Immature natural killer cell (primary cell): ENCODE measurements around the gene ZNF93. TPM values are rescaled to one million over a fixed set of nuclear protein-coding genes. Genes with fewer than 3 reads are reported as not detected.
"Not testable (repeated sequence)": the region's sequence is repeated elsewhere in the genome, so short reads cannot be mapped to it uniquely, and the experiment has no call there.

Experiments
- DNase-seq, 3 donors: peaks; one replicate each; pipeline ENCODE4 v3.0.0; 2022; ENCODE audit warnings: mixed read lengths in 1 of 3
- H3K27ac Mint-ChIP-seq, 6 donors: one replicate each; pipeline ENCODE4 v1.8.0; 2020; ENCODE audit warnings: mixed read lengths in 6 of 6, mild to moderate bottlenecking in 5 of 6, inconsistent platforms in 4 of 6, moderate library complexity in 3 of 6
- H3K27me3 Mint-ChIP-seq, 3 donors: one replicate each; pipeline ENCODE4 v1.8.0; 2020 to 2021; ENCODE audit warnings: low read depth in 3 of 3, mild to moderate bottlenecking in 3 of 3, mixed read lengths in 3 of 3, moderate library complexity in 3 of 3, inconsistent platforms in 1 of 3
- H3K36me3 Mint-ChIP-seq, 3 donors: one replicate each; pipeline ENCODE4 v1.8.0; 2020; ENCODE audit warnings: mixed read lengths in 3 of 3, inconsistent platforms in 2 of 3, mild to moderate bottlenecking in 2 of 3
- H3K4me1 Mint-ChIP-seq, 2 donors: one replicate each; pipeline ENCODE4 v1.8.0; 2020; ENCODE audit warnings: inconsistent platforms in 2 of 2, mild to moderate bottlenecking in 2 of 2, mixed read lengths in 2 of 2, moderate library complexity in 1 of 2
- H3K4me3 Mint-ChIP-seq, 5 donors: one replicate each; pipeline ENCODE4 v1.8.0; 2020; ENCODE audit warnings: mild to moderate bottlenecking in 5 of 5, mixed read lengths in 5 of 5, inconsistent platforms in 3 of 5, moderate library complexity in 3 of 5
- H3K9me3 Mint-ChIP-seq, 6 donors: one replicate each; pipeline ENCODE4 v1.8.0; 2020; ENCODE audit warnings: mild to moderate bottlenecking in 6 of 6, mixed read lengths in 6 of 6, inconsistent platforms in 4 of 6, moderate library complexity in 3 of 6
- polyA plus RNA-seq, 3 donors: library from polyadenylated mRNA; unstranded; fragments of 300-500 nt; fragmentation: Illumina TruSeq; gene quantifications; one replicate each; pipeline ENCODE4 v1.2.3, GENCODE V29; 2021

Gene ZNF93
- polyA plus RNA-seq, 3 donors from 2014 or later: 2.8 to 5.3 (median 4.8) TPM

GRCh38 chr19:19955208-19955607 is 54.5 kb downstream of the ZNF93 start:
- H3K4me3 Mint-ChIP-seq: no peak overlapping the region
- no peaks in the 10 kb centered on the region for H3K9me3 Mint-ChIP-seq
- H3K27me3 Mint-ChIP-seq: peaks cover 0 to 3% (median 0%) of the 10 kb centered on the region in 3 donors
- DNase-seq: no peak
- H3K4me1 Mint-ChIP-seq: peaks cover 2 to 10% of the 10 kb centered on the region in 2 donors
- H3K36me3 Mint-ChIP-seq: no peaks in the 10 kb centered on the region
- H3K27ac Mint-ChIP-seq: no peak overlapping the region

GRCh38 chr19:19956434-19957075 is 55.8 kb downstream of the ZNF93 start:
- Mint-ChIP-seq H3K9me3 (no peaks in the 10 kb centered on the region), H3K36me3 (no peaks in the 10 kb centered on the region), H3K4me3 (no peak overlapping the region), H3K27me3 (peaks cover 0 to 3% (median 0%) of the 10 kb centered on the region in 3 donors), H3K4me1 (peaks cover 2 to 10% of the 10 kb centered on the region in 2 donors), H3K27ac (no peak overlapping the region)
- no peak for DNase-seq

- not testable (repeated sequence) for H3K4me3 Mint-ChIP-seq, DNase-seq, H3K27me3 Mint-ChIP-seq, H3K27ac Mint-ChIP-seq, H3K9me3 Mint-ChIP-seq, H3K4me1 Mint-ChIP-seq, H3K36me3 Mint-ChIP-seq
Observed at GRCh38 chr19:19957766-19958165, 57.0 kb downstream of the ZNF93 start.

GRCh38 chr19:19959151-19959799 is 58.5 kb downstream of the ZNF93 start:
- H3K4me1 Mint-ChIP-seq, H3K36me3 Mint-ChIP-seq, H3K4me3 Mint-ChIP-seq, H3K27ac Mint-ChIP-seq, H3K27me3 Mint-ChIP-seq, H3K9me3 Mint-ChIP-seq: not testable (repeated sequence)
- peak; percentile 45 to 60 (median 53) for DNase-seq

- Mint-ChIP-seq H3K4me3 (no peak overlapping the region), H3K36me3 (peaks cover 0 to 5% (median 4%) of the 10 kb centered on the region in 3 donors), H3K27ac (no peak overlapping the region), H3K9me3 (peaks cover 10 to 31% (median 18%) of the 10 kb centered on the region in 6 donors), H3K4me1 (no peaks in the 10 kb centered on the region), H3K27me3 (peaks cover 3 to 8% (median 5%) of the 10 kb centered on the region in 3 donors)
- no peak for DNase-seq
Observed at GRCh38 chr19:19964416-19964815, 63.7 kb downstream of the ZNF93 start.

- H3K4me3 Mint-ChIP-seq, DNase-seq, H3K27ac Mint-ChIP-seq, H3K4me1 Mint-ChIP-seq, H3K27me3 Mint-ChIP-seq, H3K36me3 Mint-ChIP-seq: not testable (repeated sequence)
- H3K9me3 Mint-ChIP-seq: peaks cover 10 to 32% (median 21%) of the 10 kb centered on the region in 6 donors
Observed at GRCh38 chr19:19966126-19966525, 65.4 kb downstream of the ZNF93 start.

GRCh38 chr19:19966862-19967261 is 66.1 kb downstream of the ZNF93 start:
- DNase-seq: no peak
- Mint-ChIP-seq H3K27me3 (peaks cover 8 to 9% (median 8%) of the 10 kb centered on the region in 3 donors), H3K4me3 (no peak overlapping the region), H3K9me3 (peaks cover 10 to 32% (median 21%) of the 10 kb centered on the region in 6 donors), H3K27ac (no peak overlapping the region), H3K4me1 (no peaks in the 10 kb centered on the region), H3K36me3 (peaks cover 2 to 5% (median 4%) of the 10 kb centered on the region in 3 donors)

Other genes with a start within 250 kb of the ZNF93 start
- gene ATP13A1, start 237.3 kb upstream of the ZNF93 start, polyA plus RNA-seq: 10 to 100 TPM in 2 of 3 donors, 1 to 10 TPM in 1; 8.4 to 29.2 (median 18.6) TPM
- 10 to 100 TPM; 33.9 to 51.4 (median 36.8) TPM for gene ZNF101, start 232.1 kb upstream of the ZNF93 start, polyA plus RNA-seq
- 10 to 100 TPM in 1 of 3 donors, 1 to 10 TPM in 2; 5.4 to 14.1 (median 7.1) TPM for gene ZNF14, start 167.8 kb upstream of the ZNF93 start, polyA plus RNA-seq
- 10 to 100 TPM; 15.7 to 19.4 (median 17.1) TPM for gene ZNF506, start 79.2 kb upstream of the ZNF93 start, polyA plus RNA-seq
- gene ZNF253, start 35.1 kb upstream of the ZNF93 start, polyA plus RNA-seq: 1 to 10 TPM; 3.5 to 6.9 (median 5.8) TPM
- 1 to 10 TPM in 2 of 3 donors, not detected in 1; 3.3 to 3.5 TPM for gene ZNF682, start 138.6 kb downstream of the ZNF93 start, polyA plus RNA-seq
- gene ZNF90, start 177.1 kb downstream of the ZNF93 start, polyA plus RNA-seq: 1 to 10 TPM in 2 of 3 donors, under 1 TPM in 1; 0.96 to 2.1 (median 1.6) TPM